Epithelial cell of esophagus (primary cell): ENCODE data around the gene NEUROD6.

Source experiments
- DNase-seq: peaks from one replicate; pipeline ENCODE4 v3.0.0; 2010; ENCODE audit warnings: low read depth
- H3K4me3 ChIP-seq: 2 replicates; pipeline ENCODE4 v1.5.1; 2011; ENCODE audit warnings: mild to moderate bottlenecking, low read length, control low read depth
- CTCF ChIP-seq: IDR thresholded peaks from 2 replicates; pipeline ENCODE4 v1.5.1; 2011; ENCODE audit warnings: low read depth, mild to moderate bottlenecking, low read length, control low read depth, inconsistent platforms; ENCODE audit not compliant: insufficient read depth; ENCODE audit errors: missing control alignments

Gene NEUROD6

GRCh38 chr7:31308652-31309051 is 31.9 kb downstream of the NEUROD6 start:
- no peak for TF ChIP-seq CTCF
- DNase-seq: no peak
- H3K4me3 ChIP-seq: no peak overlapping the region

- no peak for DNase-seq
- H3K4me3 ChIP-seq: no peak overlapping the region
- TF ChIP-seq CTCF: no peak
Observed at GRCh38 chr7:31307972-31308371, 32.6 kb downstream of the NEUROD6 start.

GRCh38 chr7:31305260-31305659 is 35.3 kb downstream of the NEUROD6 start:
- no peak overlapping the region for H3K4me3 ChIP-seq
- no peak for TF ChIP-seq CTCF
- DNase-seq: no peak

GRCh38 chr7:31304446-31304845 is 36.1 kb downstream of the NEUROD6 start:
- no peak for TF ChIP-seq CTCF
- no peak for DNase-seq
- no peak overlapping the region for H3K4me3 ChIP-seq

- TF ChIP-seq CTCF: no peak
- DNase-seq: no peak
Observed at GRCh38 chr7:31302356-31302755, 38.2 kb downstream of the NEUROD6 start.

GRCh38 chr7:31299336-31299735 is 41.2 kb downstream of the NEUROD6 start:
- no peak overlapping the region for H3K4me3 ChIP-seq
- no peak for TF ChIP-seq CTCF
- DNase-seq: no peak

More at GRCh38 chr7:31302356-31302755, 38.2 kb downstream of the NEUROD6 start:
- H3K4me3 ChIP-seq: no peak overlapping the region

- DNase-seq: no peak
- TF ChIP-seq CTCF: no peak
- no peak overlapping the region for H3K4me3 ChIP-seq
Observed at GRCh38 chr7:31290601-31291000, 49.9 kb downstream of the NEUROD6 start.
